Glutamatergic neuron (in vitro differentiated cells): ENCODE data around the gene HID1. TPM values are rescaled to one million over a fixed set of nuclear protein-coding genes. Genes with fewer than 3 reads are reported as not detected.

Experiments
- DNase-seq: peaks from one replicate; pipeline ENCODE4 v3.0.0; 2022
- H3K27ac Mint-ChIP-seq: one replicate; pipeline ENCODE4 v1.8.0; 2020; ENCODE audit warnings: mild to moderate bottlenecking, mixed read lengths, inconsistent platforms; ENCODE audit not compliant: unreplicated experiment
- H3K27me3 Mint-ChIP-seq: one replicate; pipeline ENCODE4 v1.8.0; 2020; ENCODE audit warnings: mild to moderate bottlenecking, moderate library complexity, mixed read lengths, inconsistent platforms; ENCODE audit not compliant: unreplicated experiment
- H3K36me3 Mint-ChIP-seq: one replicate; pipeline ENCODE4 v1.8.0; 2020; ENCODE audit warnings: mild to moderate bottlenecking, mixed read lengths, inconsistent platforms; ENCODE audit not compliant: unreplicated experiment
- H3K4me1 Mint-ChIP-seq: one replicate; pipeline ENCODE4 v1.8.0; 2020; ENCODE audit warnings: mild to moderate bottlenecking, low read depth, mixed read lengths, inconsistent platforms; ENCODE audit not compliant: unreplicated experiment
- H3K4me3 Mint-ChIP-seq: one replicate; pipeline ENCODE4 v1.8.0; 2020; ENCODE audit warnings: mild to moderate bottlenecking, mixed read lengths, inconsistent platforms; ENCODE audit not compliant: unreplicated experiment
- H3K9me3 Mint-ChIP-seq: one replicate; pipeline ENCODE4 v1.8.0; 2020; ENCODE audit warnings: mild to moderate bottlenecking, moderate library complexity, mixed read lengths, inconsistent platforms; ENCODE audit not compliant: unreplicated experiment
- CTCF ChIP-seq: fragments of 200-600 bp; sonication (generic); IDR thresholded peaks from one replicate; pipeline ENCODE4 v1.5.0; 2021; ENCODE audit not compliant: partially characterized antibody, unreplicated experiment
- total RNA-seq: library from RNA; stranded (reverse); fragmentation: NEBNext Ultra II Directional; extraction: Animal tissue kit (Norgen Biotek cat#: 25700); gene quantifications from one replicate; pipeline ENCODE4 v1.2.1, GENCODE V29; 2021; ENCODE audit not compliant: unreplicated experiment

Gene HID1
- total RNA-seq, 1 donor from 2014 or later, result 106 TPM

GRCh38 chr17:74950207-74950606 lies 22.4 kb downstream of the HID1 start:
- Mint-ChIP-seq H3K4me3 (no peak overlapping the region), H3K36me3 (no peaks in the 10 kb centered on the region), H3K27me3 (peaks cover 12% of the 10 kb centered on the region), H3K9me3 (peaks cover 2% of the 10 kb centered on the region), H3K27ac (no peak overlapping the region), H3K4me1 (no peaks in the 10 kb centered on the region)
- no peak for DNase-seq
- no peak for TF ChIP-seq CTCF

DNA sequence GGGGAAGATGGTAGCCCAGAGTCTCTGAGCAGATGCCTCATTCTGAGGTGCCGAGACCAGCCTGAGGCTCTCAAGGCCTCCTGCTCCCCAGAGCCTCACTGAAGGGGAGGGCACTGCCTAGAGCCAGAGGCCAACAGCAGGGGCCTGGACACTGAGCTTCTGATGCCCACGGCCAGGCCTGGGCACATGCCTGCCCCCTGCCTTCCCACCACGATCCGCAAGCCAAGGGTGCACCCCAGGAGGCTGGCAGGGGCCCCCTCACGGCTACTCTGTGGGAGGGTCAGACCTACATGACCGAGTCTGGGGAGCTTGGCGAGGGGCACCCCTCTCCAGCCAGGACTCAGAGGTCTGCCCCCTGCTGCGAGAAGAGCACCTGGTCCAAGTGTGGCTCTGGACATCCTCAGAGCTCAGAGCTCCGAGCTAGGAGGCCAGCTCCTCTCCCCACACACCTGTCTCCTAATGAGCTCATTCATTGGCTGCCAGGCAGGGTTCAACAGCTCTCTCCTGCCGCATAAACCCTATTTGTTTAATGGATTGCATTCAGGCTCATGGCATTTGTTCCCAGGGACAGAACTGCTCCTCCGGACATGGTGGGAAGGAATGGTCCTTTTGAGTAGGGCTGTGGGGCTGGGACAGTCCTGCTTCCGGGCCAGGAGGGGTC lies 23.0 kb downstream of the HID1 start:
- DNase-seq, result no peak
- Mint-ChIP-seq H3K27me3 (peaks cover 10% of the 10 kb centered on the region), H3K4me3 (no peak overlapping the region), H3K4me1 (no peaks in the 10 kb centered on the region), H3K36me3 (no peaks in the 10 kb centered on the region), H3K9me3 (no peaks in the 10 kb centered on the region), H3K27ac (no peak overlapping the region)
- no peak for TF ChIP-seq CTCF

DNA sequence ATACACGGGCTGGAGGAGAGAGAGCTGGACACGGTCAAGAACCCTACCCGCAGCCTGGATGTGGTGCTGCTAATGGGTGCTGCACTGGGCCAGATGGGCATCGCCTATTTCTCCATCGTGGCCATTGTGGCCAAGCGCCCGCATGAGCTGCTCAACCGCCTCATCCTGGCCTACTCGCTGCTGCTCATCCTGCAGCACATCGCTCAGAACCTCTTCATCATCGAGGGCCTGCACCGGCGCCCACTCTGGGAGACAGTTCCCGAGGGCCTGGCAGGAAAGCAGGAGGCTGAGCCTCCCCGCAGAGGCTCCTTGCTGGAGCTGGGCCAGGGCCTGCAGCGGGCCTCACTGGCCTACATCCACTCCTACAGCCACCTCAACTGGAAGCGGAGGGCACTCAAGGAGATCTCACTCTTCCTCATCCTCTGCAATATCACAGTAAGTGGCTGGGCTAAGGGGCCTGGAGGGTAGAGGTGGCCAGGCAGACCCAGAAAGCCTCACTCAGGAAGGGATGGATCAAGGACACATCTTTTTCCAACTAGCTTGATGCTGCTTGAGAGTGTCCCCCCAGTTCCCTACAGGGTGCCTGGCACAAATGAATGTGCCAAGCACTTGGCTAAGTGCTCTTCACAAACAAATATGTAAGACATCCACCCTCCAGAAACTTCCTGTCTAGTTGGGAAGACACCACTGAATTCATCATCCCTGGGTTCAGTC lies 25.4 kb downstream of the HID1 start:
- peaks cover 9% of the 10 kb centered on the region for H3K27me3 Mint-ChIP-seq
- H3K27ac Mint-ChIP-seq, result no peak overlapping the region
- TF ChIP-seq CTCF, result no peak
- no peak for DNase-seq
- H3K4me1 Mint-ChIP-seq, result no peaks in the 10 kb centered on the region
- peaks cover 1% of the 10 kb centered on the region for H3K9me3 Mint-ChIP-seq
- H3K4me3 Mint-ChIP-seq, result no peak overlapping the region
- no peaks in the 10 kb centered on the region for H3K36me3 Mint-ChIP-seq

DNA sequence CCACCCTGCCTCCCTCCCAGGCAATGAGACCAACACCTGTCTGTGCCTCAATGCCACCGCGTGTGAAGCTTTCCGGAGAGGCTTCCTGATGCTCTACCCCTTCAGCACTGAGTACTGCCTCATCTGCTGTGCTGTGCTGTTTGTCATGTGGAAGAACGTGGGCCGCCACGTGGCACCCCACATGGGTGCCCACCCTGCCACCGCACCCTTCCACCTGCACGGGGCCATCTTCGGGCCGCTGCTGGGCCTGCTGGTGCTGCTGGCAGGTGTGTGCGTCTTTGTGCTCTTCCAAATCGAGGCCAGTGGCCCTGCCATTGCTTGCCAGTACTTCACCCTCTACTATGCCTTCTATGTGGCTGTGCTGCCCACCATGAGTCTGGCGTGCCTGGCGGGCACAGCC lies 25.9 kb downstream of the HID1 start:
- H3K9me3 Mint-ChIP-seq, result peaks cover 1% of the 10 kb centered on the region
- H3K27me3 Mint-ChIP-seq, result peaks cover 13% of the 10 kb centered on the region
- no peak for DNase-seq
- H3K27ac Mint-ChIP-seq, result no peak overlapping the region
- TF ChIP-seq CTCF, result no peak
- H3K36me3 Mint-ChIP-seq, result no peaks in the 10 kb centered on the region
- no peaks in the 10 kb centered on the region for H3K4me1 Mint-ChIP-seq
- no peak overlapping the region for H3K4me3 Mint-ChIP-seq

GRCh38 chr17:74945543-74945942 lies 27.0 kb downstream of the HID1 start:
- Mint-ChIP-seq H3K9me3 (peaks cover 1% of the 10 kb centered on the region), H3K36me3 (no peaks in the 10 kb centered on the region), H3K27me3 (peaks cover 13% of the 10 kb centered on the region), H3K4me1 (no peaks in the 10 kb centered on the region), H3K27ac (no peak overlapping the region), H3K4me3 (no peak overlapping the region)
- TF ChIP-seq CTCF, result no peak
- no peak for DNase-seq
